NCI-H510A treated with DMSO at 0.1 percent for 48 hours (cell line): ENCODE data around the gene MYH7.
"Not testable (repeated sequence)": the region's sequence is repeated elsewhere in the genome, so short reads cannot be mapped to it uniquely, and the experiment has no call there.

Source experiments
- DNase-seq: peaks from one replicate; lab custom pipeline; 2025; lab: John Stamatoyannopoulos, UW

MYH7 gene

DNA sequence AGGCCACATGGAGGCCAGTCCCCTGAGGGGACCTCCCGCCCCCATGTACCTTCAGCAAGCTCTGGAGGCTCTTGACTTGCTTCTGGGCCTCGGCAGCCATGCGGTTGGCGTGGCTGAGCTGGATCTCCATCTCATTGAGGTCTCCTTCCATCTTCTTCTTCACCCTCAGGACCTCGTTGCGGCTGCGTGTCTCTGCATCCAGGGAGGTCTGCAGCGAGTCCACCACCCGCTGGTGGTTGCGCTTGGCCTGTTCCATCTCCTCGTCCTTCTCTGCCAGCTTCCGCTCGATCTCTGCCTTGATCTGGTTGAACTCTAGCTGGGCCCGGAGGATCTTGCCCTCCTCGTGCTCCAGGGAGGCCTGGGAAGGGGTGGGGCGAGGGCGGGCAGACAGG, 49.2 kb downstream of the MYH7 start:
- DNase-seq: not testable (repeated sequence)

- no peak for DNase-seq
Measured at GRCh38 chr14:23385642-23386265, 49.7 kb downstream of the MYH7 start.

DNA sequence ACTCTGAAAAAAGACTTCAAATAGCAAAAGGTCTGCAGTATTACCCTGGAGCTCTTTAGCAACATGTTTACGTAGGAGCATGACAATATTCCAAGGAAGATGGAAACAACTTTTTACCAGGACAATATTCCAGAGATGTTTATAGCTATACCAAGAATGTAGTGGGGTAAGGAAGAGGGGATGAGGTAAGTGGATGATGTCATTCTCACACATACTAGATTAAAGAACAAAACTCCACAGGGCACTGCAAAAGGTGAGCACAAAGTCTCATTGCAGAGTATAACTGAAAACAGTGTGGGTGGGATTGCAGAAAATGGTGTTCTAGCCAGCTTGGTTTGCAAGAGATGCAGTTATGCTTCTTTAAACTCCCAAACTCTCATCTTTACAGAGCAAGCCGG, 50.2 kb downstream of the MYH7 start:
- no peak for DNase-seq

DNA sequence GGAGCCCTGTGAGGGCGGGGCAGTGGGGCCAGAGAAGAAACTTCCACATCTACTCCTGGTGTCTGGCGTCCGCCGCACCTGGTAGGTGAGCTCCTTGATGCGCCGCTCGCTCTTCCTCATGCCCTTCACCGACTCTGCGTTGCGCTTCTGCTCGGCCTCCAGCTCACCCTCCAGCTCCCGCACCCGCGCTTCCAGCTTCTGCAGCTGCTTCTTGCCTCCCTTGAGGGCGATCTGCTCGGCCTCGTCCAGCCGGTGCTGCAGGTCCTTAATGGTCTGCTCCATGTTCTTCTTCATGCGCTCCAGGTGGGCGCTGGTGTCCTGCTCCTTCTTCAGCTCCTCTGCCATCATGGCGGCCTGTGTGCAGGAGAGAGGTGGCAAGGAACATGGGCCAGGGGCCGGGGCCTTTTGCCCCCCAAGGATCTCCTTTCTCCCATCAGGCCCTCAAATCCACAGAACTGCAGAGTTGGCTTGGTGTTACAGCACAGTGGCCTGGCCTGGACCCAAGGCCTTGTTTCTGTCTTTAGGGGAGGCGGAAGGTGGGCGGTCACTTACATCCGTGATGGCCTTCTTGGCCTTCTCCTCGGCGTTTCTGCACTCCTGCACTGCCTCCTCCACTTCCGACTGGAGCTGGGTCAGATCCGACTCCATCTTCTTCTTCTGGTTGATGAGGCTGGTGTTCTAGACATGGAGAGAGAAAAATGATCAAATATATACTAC, 50.9 kb downstream of the MYH7 start:
- no peak for DNase-seq

DNA sequence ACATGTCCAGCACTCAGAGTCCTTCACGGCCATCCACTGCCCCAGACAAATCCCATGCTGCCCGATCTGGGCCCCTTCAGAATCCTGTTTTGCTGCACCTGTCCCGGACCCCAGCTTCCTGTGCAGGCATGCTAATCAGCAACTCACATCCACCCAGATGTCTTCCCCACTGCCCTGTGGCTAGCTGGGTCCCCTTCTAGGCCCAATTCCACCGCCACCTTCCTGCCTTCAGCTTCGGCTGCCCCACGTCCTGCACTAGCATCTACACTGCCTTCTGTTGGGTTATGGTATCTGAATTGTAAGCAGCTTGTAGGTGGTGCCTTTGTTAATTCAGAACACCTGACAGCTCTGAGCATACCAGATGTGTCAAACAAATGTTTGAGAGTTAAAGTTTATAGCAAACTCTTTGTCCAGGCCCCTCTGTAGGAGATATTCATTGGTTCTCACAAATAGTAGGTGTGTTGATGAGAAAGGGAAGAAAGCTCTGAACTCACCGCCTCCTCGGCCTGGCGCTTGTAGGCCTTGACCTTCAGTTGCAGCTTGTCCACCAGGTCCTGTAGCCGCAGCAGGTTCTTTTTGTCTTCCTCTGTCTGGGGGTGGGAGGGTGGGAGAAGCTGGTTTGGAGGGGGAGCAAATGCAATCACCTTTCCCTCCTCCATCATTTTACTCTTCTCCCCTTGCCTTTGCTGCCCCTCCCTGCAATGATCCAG, 52.6 kb downstream of the MYH7 start:
- DNase-seq: no peak

- DNase-seq: no peak
Measured at GRCh38 chr14:23382276-23382675, 53.2 kb downstream of the MYH7 start.

DNA sequence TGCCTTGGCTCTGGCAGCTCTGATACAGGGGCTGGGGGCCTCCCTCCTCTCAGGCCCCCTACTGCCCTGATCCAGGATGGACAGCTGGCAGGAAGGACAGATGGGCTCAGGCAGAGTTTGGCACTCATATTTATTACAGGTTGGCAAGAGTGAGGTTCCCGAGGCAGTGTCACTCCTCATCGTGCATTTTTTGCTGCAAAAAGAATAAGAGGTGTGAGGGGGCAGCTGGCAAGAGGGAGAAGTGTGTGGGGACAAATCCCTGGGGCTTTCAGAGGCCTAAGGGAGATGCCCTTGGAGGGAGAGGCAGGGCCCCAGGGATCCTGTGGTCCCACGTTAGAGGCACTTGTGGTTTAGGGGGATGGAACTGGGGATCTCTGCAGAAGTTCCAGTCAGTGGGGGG, 53.6 kb downstream of the MYH7 start:
- no peak for DNase-seq

DNA sequence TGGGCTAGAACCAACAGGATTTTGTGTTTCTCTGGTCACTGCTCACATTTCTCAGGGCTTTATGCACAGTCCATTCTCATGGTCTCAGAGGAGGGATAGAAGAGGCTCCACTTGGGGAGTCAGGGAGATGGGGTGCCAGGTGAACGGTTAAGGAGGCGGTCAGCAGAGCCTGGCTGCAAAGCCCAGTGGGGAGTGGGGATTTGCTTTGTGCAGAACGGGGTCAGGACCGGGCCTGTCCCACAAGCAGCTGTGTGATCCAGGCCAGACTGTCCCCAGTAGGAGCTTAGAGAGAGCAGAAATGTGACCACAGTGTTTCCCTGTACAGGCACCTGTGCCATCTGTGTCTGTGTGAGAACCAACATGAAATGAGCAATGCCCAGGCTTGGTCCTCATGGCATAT, 54.5 kb downstream of the MYH7 start:
- DNase-seq: no peak

GRCh38 chr14:23380197-23380914, 55.1 kb downstream of the MYH7 start:
- no peak for DNase-seq

DNA sequence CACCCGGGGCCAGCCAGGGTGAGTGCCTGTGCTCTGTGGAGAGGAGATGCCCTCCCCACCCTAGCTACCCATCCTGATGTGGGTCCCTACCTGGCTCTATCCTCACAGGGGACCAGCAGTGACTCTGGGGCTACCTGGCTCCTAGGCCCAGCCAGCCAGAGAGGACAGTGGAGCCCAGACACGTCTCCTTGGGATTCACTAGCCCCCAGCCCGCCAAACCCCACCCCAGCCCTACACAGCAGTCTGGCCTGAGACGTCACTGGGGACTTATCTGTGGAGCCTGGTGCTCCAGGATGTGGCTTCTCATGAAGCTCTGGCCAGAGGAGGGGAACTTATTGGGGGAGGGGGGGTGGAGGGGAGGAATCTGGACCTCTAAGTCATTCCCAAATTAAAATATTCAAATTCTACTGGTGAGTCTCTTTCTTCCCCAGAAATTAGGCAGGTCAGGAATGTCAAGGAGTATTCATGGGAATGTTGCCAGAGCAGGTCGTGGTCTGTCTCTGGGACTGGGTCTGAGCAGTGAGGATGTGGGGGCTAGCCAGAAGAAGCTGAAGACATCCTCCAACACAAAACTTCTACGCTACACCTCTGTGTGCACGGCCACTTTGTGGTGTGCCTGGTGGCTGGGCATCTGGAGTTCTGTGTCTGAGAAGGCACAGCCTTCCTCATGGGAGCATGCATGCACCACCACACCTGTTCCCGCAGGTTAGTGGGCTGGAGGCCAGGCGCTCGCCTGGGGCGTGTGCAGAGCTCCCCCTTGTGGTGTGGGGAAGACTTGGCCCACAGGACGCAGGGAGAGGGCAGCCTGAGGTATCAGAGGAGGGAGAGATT, 55.9 kb downstream of the MYH7 start:
- DNase-seq: no peak

DNA sequence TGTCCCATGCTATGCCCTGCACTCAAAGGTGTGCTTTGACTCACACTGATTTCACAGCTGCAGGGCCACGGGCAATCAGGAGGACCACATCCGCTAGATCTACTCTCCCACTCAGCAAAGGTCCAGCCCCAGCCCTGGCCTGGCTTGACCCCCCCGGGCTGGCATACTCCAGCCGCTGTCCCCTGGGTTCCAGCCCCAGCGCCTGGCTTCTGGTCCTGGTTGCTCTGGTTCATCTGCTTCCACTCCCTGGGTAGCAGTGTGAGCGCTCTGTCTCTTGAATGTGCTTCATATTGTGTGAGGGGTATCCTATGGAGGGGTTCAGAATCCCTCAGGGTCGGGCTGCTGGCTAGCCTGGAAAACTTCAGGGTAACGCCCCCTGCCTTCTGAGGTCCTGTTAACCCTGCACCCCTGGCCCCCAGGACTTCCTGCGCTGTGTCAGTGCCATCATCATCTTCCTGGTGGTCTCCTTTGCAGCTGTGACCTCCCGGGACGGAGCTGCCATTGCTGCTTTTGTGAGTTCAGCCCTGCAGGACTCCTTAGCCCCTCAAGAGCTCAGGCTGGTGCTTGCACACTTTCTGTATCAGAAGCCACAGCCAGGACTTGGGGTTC, 56.7 kb downstream of the MYH7 start:
- DNase-seq: no peak

- no peak for DNase-seq
Measured at GRCh38 chr14:23377573-23378563, 57.6 kb downstream of the MYH7 start.

- DNase-seq: no peak
Measured at GRCh38 chr14:23377198-23377550, 58.3 kb downstream of the MYH7 start.

DNA sequence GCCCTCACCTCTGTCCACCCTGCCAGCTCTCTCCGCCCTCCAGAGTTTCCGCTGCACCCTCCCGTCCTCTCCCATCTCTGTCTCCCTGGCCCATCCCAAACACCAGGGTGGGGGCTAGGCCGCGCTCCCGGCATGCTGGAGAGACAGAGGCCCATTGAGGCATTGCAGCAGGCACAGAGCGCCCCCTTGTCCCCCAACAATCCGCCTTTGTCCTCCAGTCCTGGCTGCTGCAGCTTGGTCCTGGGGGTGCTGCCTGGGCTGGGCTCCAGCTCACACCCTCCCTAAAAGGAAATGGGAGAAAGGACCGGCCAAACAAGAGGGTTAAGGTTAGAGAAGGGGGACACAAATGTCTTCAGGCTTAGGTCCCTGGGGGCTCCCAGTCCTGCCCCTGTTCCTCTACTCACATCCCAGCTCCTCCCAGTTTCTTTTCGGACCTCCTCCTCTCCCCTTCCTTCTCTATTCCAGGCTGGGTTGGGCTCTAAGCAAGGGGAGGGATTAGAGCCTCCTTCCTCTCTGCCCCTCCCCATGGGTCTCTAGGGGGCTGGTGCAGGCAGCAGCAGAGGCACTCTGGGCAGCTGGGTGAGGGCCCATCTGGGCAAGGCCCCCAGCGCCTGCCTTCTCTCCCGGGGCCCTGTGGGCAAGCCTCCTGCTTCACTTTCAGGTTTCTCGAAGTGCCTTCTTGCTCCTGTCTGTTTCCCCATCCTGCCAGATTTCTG, 58.8 kb downstream of the MYH7 start, which contains the start of gene CMTM5:
Gene CMTM5 (plus strand): TSS at position 565 of the 716 bp plus-strand sequence. CDS start 206 bp downstream, outside the sequence.
- no peak for DNase-seq

DNA sequence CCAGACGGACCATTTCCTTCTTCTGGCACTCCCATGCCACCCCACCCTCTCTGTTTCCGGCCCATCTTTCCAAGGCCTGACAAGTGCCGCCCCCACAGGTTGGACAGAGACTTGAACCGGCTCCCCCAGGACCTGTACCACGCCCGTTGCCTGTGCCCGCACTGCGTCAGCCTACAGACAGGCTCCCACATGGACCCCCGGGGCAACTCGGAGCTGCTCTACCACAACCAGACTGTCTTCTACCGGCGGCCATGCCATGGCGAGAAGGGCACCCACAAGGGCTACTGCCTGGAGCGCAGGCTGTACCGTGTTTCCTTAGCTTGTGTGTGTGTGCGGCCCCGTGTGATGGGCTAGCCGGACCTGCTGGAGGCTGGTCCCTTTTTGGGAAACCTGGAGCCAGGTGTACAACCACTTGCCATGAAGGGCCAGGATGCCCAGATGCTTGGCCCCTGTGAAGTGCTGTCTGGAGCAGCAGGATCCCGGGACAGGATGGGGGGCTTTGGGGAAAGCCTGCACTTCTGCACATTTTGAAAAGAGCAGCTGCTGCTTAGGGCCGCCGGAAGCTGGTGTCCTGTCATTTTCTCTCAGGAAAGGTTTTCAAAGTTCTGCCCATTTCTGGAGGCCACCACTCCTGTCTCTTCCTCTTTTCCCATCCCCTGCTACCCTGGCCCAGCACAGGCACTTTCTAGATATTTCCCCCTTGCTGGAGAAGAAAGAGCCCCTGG, 59.8 kb downstream of the MYH7 start:
- DNase-seq: no peak

GRCh38 chr14:23373041-23373440, 62.4 kb downstream of the MYH7 start:
- DNase-seq: no peak

- no peak for DNase-seq
Measured at GRCh38 chr14:23372509-23372908, 63.0 kb downstream of the MYH7 start, which contains the start of gene IL25. IL25 (plus strand) TSS chr14:23372809.

GRCh38 chr14:23371865-23372264, 63.6 kb downstream of the MYH7 start:
- DNase-seq: no peak

DNA sequence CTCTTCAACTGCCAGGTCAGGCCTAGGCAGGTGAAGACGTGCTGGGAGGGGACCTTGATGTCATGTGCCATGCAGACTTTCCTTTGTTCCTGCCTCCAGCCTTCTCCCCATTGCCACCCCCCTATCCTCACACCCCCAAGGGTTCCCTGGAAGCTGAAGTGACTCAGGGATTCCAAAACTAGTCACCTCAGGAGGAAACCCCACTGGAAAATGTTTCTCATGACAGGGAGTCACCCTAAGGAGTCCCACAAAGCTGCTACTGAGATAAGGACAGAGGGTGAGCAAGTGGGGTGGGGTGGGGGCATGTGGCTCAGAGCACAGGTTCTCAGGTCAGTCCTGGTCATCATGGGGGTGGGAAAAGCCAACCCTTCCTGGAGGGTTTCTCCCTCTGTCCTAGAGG, 65.2 kb downstream of the MYH7 start:
- no peak for DNase-seq
